Panc1 (cell line): ENCODE measurements around the gene WDR93.

Experiments used
- POLR2AphosphoS5 ChIP-seq: IDR thresholded peaks from 2 replicates; pipeline ENCODE4 v1.6.1; 2012; ENCODE audit warnings: mild to moderate bottlenecking, low read depth, low read length, moderate library complexity
- TF ChIP-seq, protein P1 (sequence below): fragments of 450-650 bp; IDR thresholded peaks from 2 replicates; pipeline ENCODE4 v1.5.1; 2017; ENCODE audit warnings: mild to moderate bottlenecking

DNA sequence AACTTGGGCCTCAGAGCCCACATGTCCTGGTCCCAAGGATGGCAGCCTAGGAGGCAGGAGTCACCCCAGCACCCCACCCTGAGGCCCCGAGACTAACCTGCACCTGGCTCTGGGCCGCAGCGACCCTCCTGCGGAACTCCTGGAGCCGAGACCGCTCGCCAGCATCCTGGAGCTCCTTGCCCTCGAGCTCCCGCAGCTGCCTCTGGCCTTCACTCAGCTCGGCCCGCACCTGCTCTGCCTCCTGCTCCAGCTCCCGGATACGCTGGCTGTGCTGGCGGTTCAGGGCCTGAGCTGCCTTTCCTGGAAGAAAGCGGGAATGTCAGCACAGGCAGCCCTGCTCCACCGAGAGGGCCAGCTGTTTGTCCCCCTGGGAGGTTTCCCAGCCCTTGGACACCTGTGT, 48.5 kb upstream of the WDR93 start:
- TF ChIP-seq, protein P1, sequence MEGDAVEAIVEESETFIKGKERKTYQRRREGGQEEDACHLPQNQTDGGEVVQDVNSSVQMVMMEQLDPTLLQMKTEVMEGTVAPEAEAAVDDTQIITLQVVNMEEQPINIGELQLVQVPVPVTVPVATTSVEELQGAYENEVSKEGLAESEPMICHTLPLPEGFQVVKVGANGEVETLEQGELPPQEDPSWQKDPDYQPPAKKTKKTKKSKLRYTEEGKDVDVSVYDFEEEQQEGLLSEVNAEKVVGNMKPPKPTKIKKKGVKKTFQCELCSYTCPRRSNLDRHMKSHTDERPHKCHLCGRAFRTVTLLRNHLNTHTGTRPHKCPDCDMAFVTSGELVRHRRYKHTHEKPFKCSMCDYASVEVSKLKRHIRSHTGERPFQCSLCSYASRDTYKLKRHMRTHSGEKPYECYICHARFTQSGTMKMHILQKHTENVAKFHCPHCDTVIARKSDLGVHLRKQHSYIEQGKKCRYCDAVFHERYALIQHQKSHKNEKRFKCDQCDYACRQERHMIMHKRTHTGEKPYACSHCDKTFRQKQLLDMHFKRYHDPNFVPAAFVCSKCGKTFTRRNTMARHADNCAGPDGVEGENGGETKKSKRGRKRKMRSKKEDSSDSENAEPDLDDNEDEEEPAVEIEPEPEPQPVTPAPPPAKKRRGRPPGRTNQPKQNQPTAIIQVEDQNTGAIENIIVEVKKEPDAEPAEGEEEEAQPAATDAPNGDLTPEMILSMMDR, result no peak
- TF ChIP-seq POLR2AphosphoS5, result no peak
